Measurements from ENCODE around the gene NEAT1.

NEAT1 gene

DNA sequence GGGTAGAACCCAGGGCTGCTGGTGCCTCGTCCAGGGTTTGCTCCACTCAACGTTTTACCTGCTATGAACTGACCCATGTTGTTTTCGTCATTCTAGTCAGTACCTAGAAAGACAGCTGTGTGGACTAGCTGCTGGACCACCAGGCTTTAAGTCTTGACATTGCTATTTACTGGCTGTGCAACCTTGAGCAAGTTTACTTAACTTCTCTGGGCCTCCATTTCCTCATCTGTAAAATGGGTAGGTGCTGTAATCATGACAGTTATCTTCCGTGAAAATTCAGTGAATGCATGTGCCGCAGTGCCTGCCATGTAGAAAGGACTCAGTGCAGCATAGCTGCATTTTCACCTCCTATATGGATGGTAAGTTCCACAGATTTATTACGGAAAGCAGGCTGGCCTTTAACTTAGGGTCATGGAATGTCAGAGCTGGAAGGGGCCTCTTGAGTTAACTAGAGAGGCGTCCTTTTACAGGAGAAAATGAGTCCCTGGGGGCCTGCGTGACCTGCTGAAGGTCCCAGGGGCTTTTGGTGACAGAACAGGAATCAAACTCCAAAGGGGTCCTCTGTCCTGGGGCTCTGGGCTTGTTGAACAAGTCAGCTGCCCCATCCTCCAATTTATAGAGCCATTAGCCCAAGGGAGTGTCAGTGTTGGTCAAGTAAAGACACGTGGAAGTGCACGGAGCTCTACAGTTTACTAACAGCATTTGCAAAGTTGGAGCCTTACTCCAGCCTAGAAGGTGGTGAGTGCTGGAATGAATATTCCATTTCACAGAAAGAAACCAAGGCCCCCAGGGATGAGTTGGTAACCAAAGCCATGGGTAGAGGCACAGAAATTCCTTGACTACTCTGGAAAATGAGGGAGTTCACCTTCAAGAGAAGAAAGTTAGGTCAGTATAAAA is 64.2 kb downstream of the NEAT1 start:
- no peak for DNase-seq

GRCh38 chr11:65487467-65488272 is 65.1 kb downstream of the NEAT1 start:
- no peak for DNase-seq

DNA sequence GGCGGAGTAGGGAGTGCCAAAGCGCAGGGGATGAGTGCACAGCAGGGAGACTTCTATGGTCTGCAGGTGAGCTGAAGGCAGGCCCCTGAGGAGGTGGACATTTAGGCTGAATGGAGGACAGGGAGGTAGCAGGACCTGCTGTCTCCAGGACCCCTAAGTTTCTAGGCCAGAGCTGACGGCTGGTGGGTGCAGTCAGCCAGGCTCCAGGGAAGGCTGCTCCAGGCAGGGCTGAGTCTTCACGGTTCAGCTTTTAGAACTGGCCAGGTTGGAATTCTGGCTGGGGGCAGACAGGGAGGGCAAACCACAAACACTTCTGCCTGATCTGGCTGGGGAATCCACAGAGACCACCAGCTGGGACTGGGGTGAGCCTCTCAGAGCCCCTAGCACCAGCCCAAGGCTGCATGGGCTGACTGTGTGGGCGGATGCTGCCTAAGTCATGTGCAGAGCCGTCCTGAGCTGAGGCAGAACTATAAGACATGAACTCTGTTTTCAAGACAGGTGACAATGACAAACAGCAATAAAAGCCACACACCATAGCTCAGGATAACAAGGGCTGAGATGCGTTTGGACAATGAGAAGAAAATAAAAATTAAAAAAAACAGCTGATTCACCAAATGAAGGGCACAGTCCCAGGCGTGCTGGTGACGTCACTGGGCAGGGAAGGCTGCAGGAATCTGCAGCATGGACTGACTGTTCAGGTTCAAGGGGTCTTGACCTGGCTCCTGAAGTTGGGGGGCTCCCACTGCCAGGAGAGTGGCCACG is 65.9 kb downstream of the NEAT1 start:
- no peak for DNase-seq

DNA sequence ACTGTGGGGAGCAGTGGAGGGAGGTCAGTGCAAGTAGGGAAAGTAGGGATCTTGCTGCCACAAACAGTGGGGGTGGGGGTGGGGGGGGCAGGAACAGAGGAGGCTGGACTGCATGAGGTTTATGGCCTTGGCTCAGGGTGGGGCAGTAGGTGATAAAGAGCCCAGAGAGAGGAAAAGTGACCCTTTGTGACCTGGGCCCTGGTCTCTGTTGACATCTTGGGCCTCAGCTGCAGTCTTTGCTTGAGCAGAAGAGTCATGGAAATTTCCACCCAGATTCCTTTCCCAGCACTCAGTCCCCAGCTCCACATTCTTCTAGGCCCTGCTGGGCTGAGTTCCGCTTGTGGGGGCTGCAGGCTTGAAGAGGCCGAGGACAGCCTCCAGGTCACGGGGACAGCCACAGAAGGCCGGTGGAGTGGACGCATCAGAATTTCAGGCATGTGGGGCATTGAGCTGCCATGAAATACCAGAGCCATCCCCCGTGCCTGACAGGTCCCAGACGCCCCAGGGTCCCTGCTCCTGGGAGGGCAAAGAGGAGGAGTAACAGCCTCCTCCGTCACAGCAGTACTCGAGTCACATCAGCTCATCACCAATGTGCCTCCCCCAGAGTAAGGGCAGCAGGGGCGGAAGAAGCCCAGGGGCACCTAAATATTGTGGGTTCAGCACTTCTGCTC is 66.6 kb downstream of the NEAT1 start:
- DNase-seq: no peak

DNA sequence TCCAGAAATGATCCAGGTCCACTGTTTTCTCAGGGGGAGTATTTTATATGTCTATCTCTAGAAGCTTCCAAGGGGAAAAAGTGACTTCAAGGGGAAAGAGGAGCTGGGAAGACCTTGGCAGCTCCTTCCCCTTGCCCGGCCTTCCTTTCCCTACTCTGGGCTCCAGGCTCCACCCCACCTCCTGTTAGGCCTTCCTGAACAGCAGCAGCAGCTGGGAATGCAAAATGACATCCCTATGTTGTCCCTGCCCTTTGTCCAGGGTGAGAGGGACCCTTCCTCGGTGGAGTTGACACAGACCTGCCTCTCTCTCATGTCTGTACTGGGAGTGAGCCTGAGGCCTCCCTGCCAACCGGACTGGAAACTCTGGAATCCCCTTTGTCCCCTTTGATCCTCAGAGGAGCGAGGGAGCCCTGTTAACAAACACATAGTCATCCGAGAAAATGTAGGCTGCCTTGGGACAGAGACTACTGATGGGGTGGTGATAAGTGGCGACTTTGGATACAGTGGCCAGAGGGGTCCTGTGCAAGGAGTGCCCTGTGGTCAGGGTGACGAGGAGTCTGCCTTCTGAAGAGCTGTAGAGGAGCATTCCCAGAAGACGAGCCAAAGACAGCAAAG is 67.2 kb downstream of the NEAT1 start:
- no peak for DNase-seq

DNA sequence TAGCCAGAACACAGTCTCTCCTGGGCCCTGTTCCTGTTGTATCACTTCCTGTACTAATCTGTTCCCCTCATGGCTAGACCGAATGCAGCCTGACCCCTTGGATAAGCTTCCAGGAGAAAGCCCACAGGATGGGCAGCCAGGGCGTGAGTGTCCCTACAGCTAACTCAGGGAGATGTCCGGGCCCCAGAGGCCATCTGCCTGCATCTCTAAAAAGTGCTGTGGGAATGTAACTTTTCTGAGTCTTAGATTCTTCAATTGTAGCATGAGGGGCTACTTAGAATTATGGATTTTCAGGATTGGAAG is 68.5 kb downstream of the NEAT1 start:
- DNase-seq: no peak

GRCh38 chr11:65491614-65492386 is 69.2 kb downstream of the NEAT1 start:
- DNase-seq: no peak

DNA sequence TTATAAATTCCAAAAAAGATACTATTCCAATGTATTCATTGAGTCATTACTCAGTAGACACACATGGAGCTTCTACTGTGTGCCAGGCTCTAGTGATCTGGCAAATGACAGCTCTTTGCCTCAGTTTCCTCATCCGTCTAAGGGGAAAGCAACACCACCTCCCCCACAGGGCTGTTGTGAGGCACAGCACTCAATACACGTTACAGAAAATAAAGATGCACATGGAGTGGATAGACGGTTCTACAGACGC is 69.7 kb downstream of the NEAT1 start:
- no peak for DNase-seq

- no peak for DNase-seq
Measured at GRCh38 chr11:65492637-65493366, 70.2 kb downstream of the NEAT1 start.

DNA sequence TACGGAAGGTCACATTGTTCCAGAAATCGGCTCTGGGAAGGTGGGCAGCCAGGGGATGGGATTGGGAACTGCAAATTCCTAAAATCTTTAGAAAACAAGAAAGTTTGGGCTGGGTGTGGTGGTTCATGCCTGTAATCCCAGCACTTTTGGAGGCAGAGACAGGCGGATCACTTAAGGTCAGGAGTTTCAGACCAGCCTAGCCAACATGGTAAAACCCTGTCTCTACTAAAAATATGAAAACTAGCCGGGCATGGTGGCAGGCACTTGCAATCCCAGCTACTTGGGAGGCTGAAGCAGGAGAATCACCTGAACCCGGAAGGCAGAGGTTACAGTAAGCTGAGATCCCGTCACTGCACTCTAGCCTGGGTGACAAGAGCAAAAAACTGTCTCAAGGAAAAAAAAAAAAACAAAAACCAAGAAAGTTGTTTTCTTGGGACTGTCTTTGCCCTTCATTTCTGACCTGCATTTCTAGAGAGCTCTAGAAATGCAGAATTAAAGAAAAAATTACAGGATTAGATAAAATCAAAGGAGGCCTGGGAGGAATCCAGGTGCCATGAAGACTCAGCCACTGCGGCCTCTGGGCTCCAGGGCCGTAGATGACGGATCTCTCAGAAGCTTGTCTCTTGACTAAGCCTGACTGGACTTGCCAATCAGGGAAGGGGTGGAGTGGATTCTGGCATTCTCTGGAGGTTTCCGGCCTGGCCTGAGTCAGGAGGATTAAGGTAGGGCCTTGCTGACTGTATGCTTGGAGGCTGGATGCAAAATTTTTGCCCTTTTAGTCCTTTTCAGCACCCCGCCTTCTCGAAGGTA is 71.0 kb downstream of the NEAT1 start:
- DNase-seq: no peak
